ENCODE measurements around the gene GAB2.

DNA sequence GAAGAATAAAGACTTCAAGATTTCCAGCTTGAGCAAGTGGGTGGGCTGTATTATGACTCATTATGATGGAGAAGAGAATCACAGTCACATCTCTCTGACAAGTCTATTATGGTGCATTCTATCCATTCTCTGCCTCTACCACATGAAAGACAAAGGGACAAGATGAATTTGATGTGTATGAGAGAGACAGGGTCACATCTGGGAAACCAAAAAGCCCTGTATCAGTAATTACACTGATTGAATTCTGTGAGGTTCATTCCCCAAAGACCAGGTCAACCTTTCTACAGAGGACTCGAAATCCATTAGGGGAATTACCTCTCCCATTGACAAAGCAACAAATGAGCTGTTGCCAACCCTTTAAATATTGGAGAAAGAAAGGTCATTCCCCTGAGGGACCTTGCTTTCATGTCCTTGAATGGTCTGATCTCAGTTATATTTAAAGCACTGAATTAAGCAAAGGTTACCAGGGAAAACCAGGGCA, 119.3 kb downstream of the GAB2 start:
- no peak for TF ChIP-seq RFX5 (IDR thresholded peaks at IDR 0.05; ENCODE audit: low read depth, low read length)
- no peak for TF ChIP-seq POLR2A (IDR thresholded peaks at IDR 0.05; ENCODE audit: low read depth, low read length)
- TF ChIP-seq RAD21 (IDR thresholded peaks at IDR 0.05; ENCODE audit: low read length), result no peak
- no peak for TF ChIP-seq CEBPB (IDR thresholded peaks at IDR 0.05; ENCODE audit: low read depth, low read length)
- no peak for TF ChIP-seq CTCF (conservative IDR thresholded peaks at IDR 0.05; ENCODE audit: low read depth, low read length)
- no peak for TF ChIP-seq BHLHE40 (IDR thresholded peaks at IDR 0.05; ENCODE audit: low read depth, low read length)

Measured in IMR-90 (cell line).